ENCODE measurements around the gene TMEM154.
"Not testable (repeated sequence)": the region's sequence is repeated elsewhere in the genome, so short reads cannot be mapped to it uniquely, and the experiment has no call there.

The TMEM154 gene

GRCh38 chr4:152673489-152673888, 6.3 kb downstream of the TMEM154 start:
- Mint-ChIP-seq H3K27ac (ENCODE audit: low read depth) (no peak overlapping the region), H3K27me3 (no peaks in the 10 kb centered on the region), H3K4me3 (no peak overlapping the region), H3K9me3 (no peaks in the 10 kb centered on the region), H3K4me1 (peaks cover 34% of the 10 kb centered on the region), H3K36me3 (ENCODE audit: insufficient read depth) (no peaks in the 10 kb centered on the region)
- DNase-seq (ENCODE audit: low spot score in 2 of 2) (no peak), ATAC-seq (replicated peaks; ENCODE audit: extremely low read depth, poor library complexity, severe bottlenecking) (no peak)

GRCh38 chr4:152672206-152673092, 7.3 kb downstream of the TMEM154 start:
- DNase-seq (ENCODE audit: low spot score in 2 of 2) (no peak), ATAC-seq (replicated peaks; ENCODE audit: extremely low read depth, poor library complexity, severe bottlenecking) (no peak)
- Mint-ChIP-seq H3K4me1 (peaks cover 24% of the 10 kb centered on the region), H3K4me3 (no peak overlapping the region), H3K9me3 (no peaks in the 10 kb centered on the region), H3K27me3 (no peaks in the 10 kb centered on the region), H3K27ac (ENCODE audit: low read depth) (no peak overlapping the region), H3K36me3 (ENCODE audit: insufficient read depth) (no peaks in the 10 kb centered on the region)

- peak overlapping the region; percentile 47 for H3K27ac Mint-ChIP-seq (ENCODE audit: low read depth)
- H3K9me3 Mint-ChIP-seq: no peaks in the 10 kb centered on the region
- DNase-seq (ENCODE audit: low spot score in 2 of 2) (no peak), ATAC-seq (replicated peaks; ENCODE audit: extremely low read depth, poor library complexity, severe bottlenecking) (no peak)
- no peak overlapping the region for H3K4me3 Mint-ChIP-seq
- no peaks in the 10 kb centered on the region for H3K36me3 Mint-ChIP-seq (ENCODE audit: insufficient read depth)
- no peaks in the 10 kb centered on the region for H3K27me3 Mint-ChIP-seq
- peaks cover 10% of the 10 kb centered on the region for H3K4me1 Mint-ChIP-seq
Observed at GRCh38 chr4:152668338-152668964, 11.3 kb downstream of the TMEM154 start.

GRCh38 chr4:152667781-152668180, 12.0 kb downstream of the TMEM154 start:
- no peak overlapping the region for H3K4me3 Mint-ChIP-seq
- no peaks in the 10 kb centered on the region for H3K36me3 Mint-ChIP-seq (ENCODE audit: insufficient read depth)
- no peaks in the 10 kb centered on the region for H3K9me3 Mint-ChIP-seq
- ATAC-seq (replicated peaks; ENCODE audit: extremely low read depth, poor library complexity, severe bottlenecking): no peak
- no peak for DNase-seq (ENCODE audit: low spot score in 2 of 2)
- H3K27me3 Mint-ChIP-seq: no peaks in the 10 kb centered on the region
- H3K4me1 Mint-ChIP-seq: peaks cover 17% of the 10 kb centered on the region
- no peak overlapping the region for H3K27ac Mint-ChIP-seq (ENCODE audit: low read depth)

GRCh38 chr4:152666946-152667345, 12.9 kb downstream of the TMEM154 start:
- ATAC-seq (replicated peaks; ENCODE audit: extremely low read depth, poor library complexity, severe bottlenecking) (no peak), DNase-seq (ENCODE audit: low spot score in 2 of 2) (no peak)
- no peak overlapping the region for H3K27ac Mint-ChIP-seq (ENCODE audit: low read depth)
- H3K4me1 Mint-ChIP-seq: peaks cover 19% of the 10 kb centered on the region
- no peaks in the 10 kb centered on the region for H3K27me3 Mint-ChIP-seq
- no peak overlapping the region for H3K4me3 Mint-ChIP-seq
- no peaks in the 10 kb centered on the region for H3K9me3 Mint-ChIP-seq
- H3K36me3 Mint-ChIP-seq (ENCODE audit: insufficient read depth): no peaks in the 10 kb centered on the region

GRCh38 chr4:152665691-152666395, 14.0 kb downstream of the TMEM154 start:
- no peak for DNase-seq (ENCODE audit: low spot score in 2 of 2)
- no peak overlapping the region for H3K27ac Mint-ChIP-seq (ENCODE audit: low read depth)
- peaks cover 4% of the 10 kb centered on the region for H3K36me3 Mint-ChIP-seq (ENCODE audit: insufficient read depth)
- no peak overlapping the region for H3K4me3 Mint-ChIP-seq
- no peaks in the 10 kb centered on the region for H3K9me3 Mint-ChIP-seq
- ATAC-seq (replicated peaks; ENCODE audit: extremely low read depth, poor library complexity, severe bottlenecking): no peak
- H3K4me1 Mint-ChIP-seq: peaks cover 26% of the 10 kb centered on the region
- H3K27me3 Mint-ChIP-seq: no peaks in the 10 kb centered on the region

GRCh38 chr4:152664067-152664378, 15.8 kb downstream of the TMEM154 start:
- not testable (repeated sequence) for H3K36me3 Mint-ChIP-seq (ENCODE audit: insufficient read depth); H3K9me3 Mint-ChIP-seq; H3K4me3 Mint-ChIP-seq; DNase-seq (ENCODE audit: low spot score in 2 of 2); H3K27ac Mint-ChIP-seq (ENCODE audit: low read depth); H3K27me3 Mint-ChIP-seq; ATAC-seq (replicated peaks; ENCODE audit: extremely low read depth, poor library complexity, severe bottlenecking)
- peaks cover 35% of the 10 kb centered on the region for H3K4me1 Mint-ChIP-seq

- Mint-ChIP-seq H3K4me1 (peaks cover 35% of the 10 kb centered on the region), H3K27ac (ENCODE audit: low read depth) (peak overlapping the region; percentile 23), H3K27me3 (no peaks in the 10 kb centered on the region), H3K4me3 (no peak overlapping the region), H3K36me3 (ENCODE audit: insufficient read depth) (peaks cover 5% of the 10 kb centered on the region), H3K9me3 (peaks cover under 1% of the 10 kb centered on the region)
- ATAC-seq (replicated peaks; ENCODE audit: extremely low read depth, poor library complexity, severe bottlenecking) (peak; percentile 52), DNase-seq (ENCODE audit: low spot score in 2 of 2) (no peak)
Observed at GRCh38 chr4:152663203-152664066, 16.4 kb downstream of the TMEM154 start.

GRCh38 chr4:152661649-152662048, 18.1 kb downstream of the TMEM154 start:
- Mint-ChIP-seq H3K9me3 (peaks cover 11% of the 10 kb centered on the region), H3K27ac (ENCODE audit: low read depth) (peak overlapping the region; percentile 84), H3K36me3 (ENCODE audit: insufficient read depth) (peaks cover 13% of the 10 kb centered on the region), H3K27me3 (no peaks in the 10 kb centered on the region), H3K4me3 (no peak overlapping the region), H3K4me1 (peaks cover 36% of the 10 kb centered on the region)
- DNase-seq (ENCODE audit: low spot score in 2 of 2) (no peak), ATAC-seq (replicated peaks; ENCODE audit: extremely low read depth, poor library complexity, severe bottlenecking) (no peak)

- H3K4me3 Mint-ChIP-seq: no peak overlapping the region
- H3K27ac Mint-ChIP-seq (ENCODE audit: low read depth): no peak overlapping the region
- DNase-seq (ENCODE audit: low spot score in 2 of 2): no peak
- peaks cover 13% of the 10 kb centered on the region for H3K36me3 Mint-ChIP-seq (ENCODE audit: insufficient read depth)
- H3K4me1 Mint-ChIP-seq: peaks cover 47% of the 10 kb centered on the region
- no peak for ATAC-seq (replicated peaks; ENCODE audit: extremely low read depth, poor library complexity, severe bottlenecking)
- H3K9me3 Mint-ChIP-seq: peaks cover 12% of the 10 kb centered on the region
- H3K27me3 Mint-ChIP-seq: no peaks in the 10 kb centered on the region
Observed at GRCh38 chr4:152660526-152660925, 19.3 kb downstream of the TMEM154 start.

- Mint-ChIP-seq H3K4me1 (peaks cover 47% of the 10 kb centered on the region), H3K27ac (ENCODE audit: low read depth) (no peak overlapping the region), H3K27me3 (no peaks in the 10 kb centered on the region), H3K4me3 (no peak overlapping the region), H3K9me3 (peaks cover 12% of the 10 kb centered on the region), H3K36me3 (ENCODE audit: insufficient read depth) (peaks cover 13% of the 10 kb centered on the region)
- ATAC-seq (replicated peaks; ENCODE audit: extremely low read depth, poor library complexity, severe bottlenecking): no peak
- DNase-seq (ENCODE audit: low spot score in 2 of 2): no peak
Observed at GRCh38 chr4:152659806-152660205, 20.0 kb downstream of the TMEM154 start.

GRCh38 chr4:152657657-152658056, 22.1 kb downstream of the TMEM154 start:
- Mint-ChIP-seq H3K27me3 (no peaks in the 10 kb centered on the region), H3K27ac (ENCODE audit: low read depth) (peak overlapping the region; percentile 29), H3K9me3 (peaks cover 12% of the 10 kb centered on the region), H3K4me3 (no peak overlapping the region), H3K36me3 (ENCODE audit: insufficient read depth) (peaks cover 13% of the 10 kb centered on the region), H3K4me1 (peaks cover 39% of the 10 kb centered on the region)
- DNase-seq (ENCODE audit: low spot score in 2 of 2) (no peak), ATAC-seq (replicated peaks; ENCODE audit: extremely low read depth, poor library complexity, severe bottlenecking) (no peak)
